Motor neuron (in vitro differentiated cells): ENCODE results near the gene UCN. TPM values are rescaled to one million over a fixed set of nuclear protein-coding genes. Genes with fewer than 3 reads are reported as not detected.

Experiments used
- ATAC-seq, 8 experiments: fragments of 200-7000 bp; cut with Tn5 transposase; replicated peaks in 6 of 8; 2 replicates each; pipeline ENCODE4 v1.8.0; 2021; ENCODE audit warnings: mild to moderate bottlenecking in 8 of 8, moderate library complexity in 8 of 8
- H3K27ac ChIP-seq, 2 donors: fragments of 250-450 bp; sonication (Bioruptor Pico); 2 replicates each; pipeline ENCODE4 v1.9.0; 2021; ENCODE audit warnings: antibody characterized with exemption in 2 of 2, mild to moderate bottlenecking in 2 of 2, moderate library complexity in 1 of 2
- H3K4me1 ChIP-seq, 2 donors: fragments of 250-450 bp; sonication (Bioruptor Pico); replicated peaks in 1 of 2; 2 replicates each; pipeline ENCODE4 v1.6.1; 2021; ENCODE audit warnings: antibody characterized with exemption in 2 of 2, mild to moderate bottlenecking in 2 of 2, moderate library complexity in 1 of 2
- H3K4me3 ChIP-seq, 5 donors: fragments of 250-450 bp; sonication (Bioruptor Pico); 2 replicates each; pipeline ENCODE4 v1.9.0; 2021; ENCODE audit warnings: antibody characterized with exemption in 5 of 5, mild to moderate bottlenecking in 5 of 5, moderate library complexity in 4 of 5
- WGBS, 10 experiments: fragments of 450-650 bp; shearing (Covaris generic); methylation state at CpG; one replicate each; pipeline ENCODE4 v1.0.0; 2022; 5-methylcytosine and 5-hydroxymethylcytosine counted together
- in situ Hi-C, 9 experiments: fragments of 400-800 bp; cut with MboI; loops; one replicate each; pipeline ENCODE4 v1.15.0; 2021; ENCODE audit warnings: low sequenced_read_pairs in 9 of 9, low pct_unique_long_range_greater_than_20kb in 2 of 9; ENCODE audit not compliant: unreplicated experiment in 9 of 9
- total RNA-seq, 8 experiments: library from RNA; unstranded; fragments of 300-600 nt; gene quantifications; 2 replicates each; pipeline versions ENCODE4 v1.2.3 to v1.2.4, GENCODE V29; 2022

The UCN gene
- total RNA-seq, 8 experiments from 2014 or later: 0.61 to 3.5 (median 1.4) TPM; not detected in 1

- no peak for ATAC-seq
- peaks cover 0 to 2% of the 10 kb centered on the region in 2 donors for H3K4me1 ChIP-seq
- no peak overlapping the region for H3K27ac ChIP-seq
- H3K4me3 ChIP-seq: no peak overlapping the region
- in situ Hi-C loops: loop anchor here in 5 of 9 experiments (25.0 kb wide), 2 partner anchors 183 to 333 kb away; partner anchors contain the start of genes ABHD1 (in 3 of the 5), CGREF1 (in 3 of the 5) and MAPRE3 (in 3 of the 5)
- WGBS, 10 experiments: 42 to 100% (median 82%) methylated on average over 2 to 8 of the region's 8 CpGs; no CpG with 5 or more reads in 1 of the 10 experiments
Observed at GRCh38 chr2:27294928-27295327, 13.3 kb downstream of the UCN start.

DNA sequence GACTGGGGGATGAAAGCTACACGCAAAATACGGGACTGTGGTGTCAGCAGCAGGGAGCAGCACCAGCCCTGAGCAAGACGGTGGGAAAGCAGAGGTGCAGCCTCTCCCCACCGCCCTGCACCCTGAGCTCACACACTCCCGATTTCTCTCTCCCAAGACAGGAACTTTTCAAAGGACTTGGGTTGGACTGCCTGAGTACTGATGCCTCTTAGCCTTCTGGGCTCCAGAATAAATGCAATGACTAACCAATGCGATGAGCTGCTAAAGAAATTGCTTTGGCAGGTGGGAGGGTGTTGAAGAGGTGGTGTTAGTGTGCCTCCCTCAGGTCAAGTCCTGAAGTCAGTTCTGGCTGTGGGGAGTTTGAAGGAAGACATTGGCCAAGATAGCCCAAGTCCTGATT lies 16.4 kb downstream of the UCN start:
- no peak overlapping the region for H3K27ac ChIP-seq
- in situ Hi-C loops: loop anchor here in 5 of 9 experiments (25.0 kb wide), 2 partner anchors 180 to 330 kb away; partner anchors contain the start of genes ABHD1 (in 3 of the 5), CGREF1 (in 3 of the 5) and MAPRE3 (in 3 of the 5)
- WGBS, 10 experiments: 0 to 50% (median 20%) methylated on average over 1 to 2 of the region's 6 CpGs; no CpG with 5 or more reads in 3 of the 10 experiments
- ATAC-seq: peak in 1 of 8 experiments; percentile 26
- H3K4me1 ChIP-seq: peaks cover 0 to 2% of the 10 kb centered on the region in 2 donors
- H3K4me3 ChIP-seq: no peak overlapping the region

DNA sequence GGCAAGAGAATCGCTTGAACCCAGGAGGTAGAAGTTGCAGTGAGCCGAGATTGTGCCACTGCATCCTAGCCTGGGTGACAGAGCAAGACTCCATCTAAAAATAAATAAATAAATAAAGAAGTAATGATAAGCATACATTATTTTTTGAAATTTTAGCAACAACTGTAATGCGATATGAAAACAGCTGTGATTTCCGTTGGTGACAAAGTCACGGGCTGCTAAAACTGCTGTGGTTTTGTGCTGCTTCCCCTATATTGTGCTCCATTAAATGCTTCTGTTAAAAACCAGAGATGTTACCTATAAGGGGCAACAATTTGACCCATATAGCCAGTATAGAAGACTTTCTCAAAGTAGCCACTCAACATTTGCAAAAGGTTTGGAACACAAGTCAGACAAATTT lies 17.7 kb downstream of the UCN start:
- ATAC-seq: no peak
- WGBS, 10 experiments: 85 to 100% (median 92%) methylated on average over 1 to 5 of the region's 5 CpGs; no CpG with 5 or more reads in 1 of the 10 experiments
- Histone ChIP-seq H3K4me3 (no peak overlapping the region), H3K4me1 (peaks cover 0 to 2% of the 10 kb centered on the region in 2 donors), H3K27ac (no peak overlapping the region)
- in situ Hi-C loops: loop anchor here in 5 of 9 experiments (25.0 kb wide), 2 partner anchors 178 to 328 kb away; partner anchors contain the start of genes ABHD1 (in 3 of the 5), CGREF1 (in 3 of the 5) and MAPRE3 (in 3 of the 5)

GRCh38 chr2:27288610-27289009 lies 19.6 kb downstream of the UCN start:
- Histone ChIP-seq H3K4me1 (peaks cover 0 to 2% of the 10 kb centered on the region in 2 donors), H3K4me3 (no peak overlapping the region), H3K27ac (no peak overlapping the region)
- in situ Hi-C loops: loop anchor here in 6 of 9 experiments (10.0 to 25.0 kb wide), 3 partner anchors 176 to 326 kb away; partner anchors contain the start of genes ABHD1 (in 3 of the 6), CGREF1 (in 3 of the 6) and MAPRE3 (in 3 of the 6)
- WGBS, 10 experiments: 23 to 80% (median 57%) methylated on average over 2 to 3 of the region's 3 CpGs; no CpG with 5 or more reads in 1 of the 10 experiments
- no peak for ATAC-seq

GRCh38 chr2:27285481-27285880 lies 22.8 kb downstream of the UCN start:
- H3K27ac ChIP-seq: no peak overlapping the region
- no peak for ATAC-seq
- peaks cover 9 to 11% of the 10 kb centered on the region in 2 donors for H3K4me1 ChIP-seq
- in situ Hi-C loops: loop anchor here in 6 of 9 experiments (10.0 to 25.0 kb wide), 3 partner anchors 173 to 323 kb away; partner anchors contain the start of genes ABHD1 (in 3 of the 6), CGREF1 (in 3 of the 6) and MAPRE3 (in 3 of the 6)
- 8 to 75% (median 57%) methylated on average over 1 to 6 of the region's 6 CpGs for WGBS, 10 experiments
- no peak overlapping the region for H3K4me3 ChIP-seq

DNA sequence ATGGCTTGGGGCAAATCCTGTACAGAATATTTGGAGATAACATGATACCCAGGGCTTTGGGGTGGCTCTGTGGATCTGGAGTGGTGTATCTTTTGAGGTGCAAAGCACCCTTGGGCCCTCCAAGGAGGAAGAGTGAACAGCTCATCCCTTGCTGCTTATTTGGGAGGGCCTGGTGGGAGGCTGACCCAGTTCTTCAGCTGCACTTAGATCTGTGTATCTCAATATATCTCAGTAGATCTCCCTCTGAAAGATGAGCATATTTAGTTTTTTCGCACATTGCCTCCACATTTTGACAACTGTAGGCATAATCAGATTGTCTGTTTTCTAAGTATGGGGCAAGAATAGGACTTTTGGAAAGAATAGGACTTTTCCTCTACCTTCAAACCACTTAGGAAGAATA lies 23.2 kb downstream of the UCN start:
- Histone ChIP-seq H3K27ac (no peak overlapping the region), H3K4me3 (no peak overlapping the region), H3K4me1 (peaks cover 9 to 11% of the 10 kb centered on the region in 2 donors)
- 57 to 100% (median 78%) methylated on average over 1 of the region's 1 CpG; no CpG with 5 or more reads in 4 of the 10 experiments for WGBS, 10 experiments
- no peak for ATAC-seq
- in situ Hi-C loops: loop anchor here in 6 of 9 experiments (10.0 to 25.0 kb wide), 3 partner anchors 173 to 323 kb away; partner anchors contain the start of genes ABHD1 (in 3 of the 6), CGREF1 (in 3 of the 6) and MAPRE3 (in 3 of the 6)

DNA sequence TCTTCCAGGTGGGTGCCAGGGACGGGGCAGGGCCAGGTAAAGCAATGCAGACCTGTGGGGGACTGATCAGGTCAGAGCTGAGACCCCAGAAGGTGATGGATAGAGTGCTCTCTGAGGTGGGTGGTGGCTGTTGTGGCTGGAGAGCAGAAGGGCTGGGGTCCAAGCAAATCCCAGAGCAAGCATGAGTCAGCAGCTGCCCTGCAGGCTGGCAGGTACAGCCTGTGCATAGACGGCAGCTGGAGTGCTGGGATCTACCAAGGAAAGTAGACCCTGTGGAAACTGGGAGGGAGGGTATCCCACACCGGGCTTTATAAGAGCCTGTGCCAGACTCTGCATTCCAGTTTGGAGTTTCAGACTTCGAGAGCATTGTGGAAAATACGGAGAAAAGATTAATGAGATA lies 25.4 kb downstream of the UCN start:
- ATAC-seq: peak in 5 of 8 experiments; percentile 62 to 73 (median 65)
- Histone ChIP-seq H3K4me3 (no peak overlapping the region), H3K4me1 (peaks cover 9 to 11% of the 10 kb centered on the region in 2 donors), H3K27ac (no peak overlapping the region)
- in situ Hi-C loops: loop anchor here in 6 of 9 experiments (10.0 to 25.0 kb wide), 3 partner anchors 171 to 321 kb away; partner anchors contain the start of genes ABHD1 (in 3 of the 6), CGREF1 (in 3 of the 6) and MAPRE3 (in 3 of the 6)
- WGBS, 10 experiments: 41 to 83% (median 63%) methylated on average over 1 to 4 of the region's 5 CpGs; no CpG with 5 or more reads in 2 of the 10 experiments

GRCh38 chr2:27281855-27282559 lies 26.2 kb downstream of the UCN start, which contains the start of gene TRIM54:
TRIM54 (plus strand) TSS chr2:27282429; CDS start chr2:27282732, 303 bp downstream.
- no peak within 1 kb of the TSS for H3K27ac ChIP-seq
- peaks cover 9 to 11% of the 10 kb centered on the region in 2 donors for H3K4me1 ChIP-seq
- no peak within 1 kb of the TSS for H3K4me3 ChIP-seq
- ATAC-seq: peak in 7 of 8 experiments; percentile 19 to 70 (median 57)
- WGBS, 10 experiments: 0 to 63% (median 42%) methylated on average over 1 to 5 of the region's 5 CpGs; no CpG with 5 or more reads in 2 of the 10 experiments
- in situ Hi-C loops: loop anchor here in 6 of 9 experiments (10.0 to 25.0 kb wide), 3 partner anchors 170 to 320 kb away; partner anchors contain the start of genes ABHD1 (in 3 of the 6), CGREF1 (in 3 of the 6) and MAPRE3 (in 3 of the 6)

DNA sequence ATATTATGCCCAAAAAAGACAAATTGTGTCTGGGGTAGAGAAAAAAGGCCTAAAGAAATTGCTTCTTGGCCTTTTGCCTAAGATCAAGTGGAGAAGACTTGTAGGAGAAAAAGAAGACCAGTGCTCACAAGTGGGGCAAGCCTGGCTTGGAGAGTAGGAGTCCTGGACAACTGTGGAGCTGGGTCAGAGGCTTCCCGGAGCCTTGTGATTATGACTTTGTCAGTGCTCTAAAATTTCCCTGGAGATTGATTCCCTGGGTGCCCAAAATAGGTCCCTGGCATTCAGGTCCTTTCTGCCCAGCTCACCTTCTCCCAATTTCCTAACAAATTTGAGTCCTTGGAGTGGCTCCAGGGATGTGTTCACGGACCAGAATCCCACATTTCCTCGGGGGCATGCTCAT lies 26.8 kb downstream of the UCN start:
- ATAC-seq: no peak
- H3K4me3 ChIP-seq: no peak overlapping the region
- in situ Hi-C loops: loop anchor here in 6 of 9 experiments (10.0 to 25.0 kb wide), 3 partner anchors 169 to 319 kb away; partner anchors contain the start of genes ABHD1 (in 3 of the 6), CGREF1 (in 3 of the 6) and MAPRE3 (in 3 of the 6)
- WGBS, 10 experiments: 94 to 100% (median 100%) methylated on average over 1 to 2 of the region's 3 CpGs; no CpG with 5 or more reads in 7 of the 10 experiments
- peaks cover 9 to 11% of the 10 kb centered on the region in 2 donors for H3K4me1 ChIP-seq
- H3K27ac ChIP-seq: no peak overlapping the region

- in situ Hi-C loops: loop anchor here in 6 of 9 experiments (10.0 to 25.0 kb wide), 3 partner anchors 169 to 319 kb away; partner anchors contain the start of genes ABHD1 (in 3 of the 6), CGREF1 (in 3 of the 6) and MAPRE3 (in 3 of the 6)
- WGBS, 10 experiments: 0 to 96% (median 50%) methylated on average over 1 to 3 of the region's 3 CpGs; no CpG with 5 or more reads in 3 of the 10 experiments
- Histone ChIP-seq H3K4me3 (no peak overlapping the region), H3K4me1 (peaks cover 9 to 11% of the 10 kb centered on the region in 2 donors), H3K27ac (no peak overlapping the region)
- no peak for ATAC-seq
Observed at GRCh38 chr2:27280826-27281225, 27.4 kb downstream of the UCN start.

DNA sequence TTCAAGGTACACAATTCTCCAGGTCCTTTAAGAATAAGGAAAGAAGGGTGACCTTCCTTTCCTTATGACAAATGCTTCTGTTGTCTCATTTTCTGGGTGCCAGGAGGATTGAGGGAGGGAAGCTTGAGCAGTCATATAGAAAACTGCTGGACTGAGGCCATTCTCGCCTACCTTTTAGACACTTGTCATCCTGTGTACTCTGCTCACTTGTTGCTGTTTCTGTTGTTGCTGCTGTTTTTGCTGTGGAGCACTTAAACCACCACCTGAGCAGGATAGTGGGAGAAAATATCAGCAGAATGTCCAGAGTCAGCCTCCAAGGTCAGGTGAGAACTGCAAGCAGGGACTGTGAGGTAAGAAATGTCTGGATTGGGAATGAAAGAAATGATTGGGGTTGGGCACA lies 30.2 kb downstream of the UCN start:
- ATAC-seq: no peak
- H3K4me3 ChIP-seq: no peak overlapping the region
- peaks cover 8 to 9% of the 10 kb centered on the region in 2 donors for H3K4me1 ChIP-seq
- in situ Hi-C loops: loop anchor here in 5 of 9 experiments (25.0 kb wide), 2 partner anchors 166 to 316 kb away; partner anchors contain the start of genes ABHD1 (in 3 of the 5), CGREF1 (in 3 of the 5) and MAPRE3 (in 3 of the 5)
- H3K27ac ChIP-seq: no peak overlapping the region
- 20 to 83% (median 33%) methylated on average over 1 of the region's 1 CpG; no CpG with 5 or more reads in 5 of the 10 experiments for WGBS, 10 experiments
